Erythroblast (primary cell): ENCODE data around the gene SENP3.

Source experiments
- GATA1 ChIP-seq: IDR thresholded peaks from 2 replicates; pipeline ENCODE4 v1.6.1; 2011; ENCODE audit warnings: low read depth, mild to moderate bottlenecking, control low read depth, low read length, moderate library complexity
- POLR2A ChIP-seq: IDR thresholded peaks from 2 replicates; pipeline ENCODE4 v1.6.1; 2011; ENCODE audit warnings: mild to moderate bottlenecking, low read length

- TF ChIP-seq POLR2A = no peak
- no peak for TF ChIP-seq GATA1
These were observed 12.9 kb upstream of the SENP3 start, which contains the start of gene TNFSF12 for GRCh38 chr17:7548585-7549400.
